Right hindlimb (tissue), 1 donor: ENCODE measurements around the gene BTBD9.
"Not testable (repeated sequence)": the region's sequence is repeated elsewhere in the genome, so short reads cannot be mapped to it uniquely, and the experiment has no call there.

ENCODE experiments used
- DNase-seq: peaks from one replicate; pipeline ENCODE4 v3.0.0-alpha.2; 2018

The BTBD9 gene

GRCh38 chr6:38648629-38649028, 8.9 kb upstream of the BTBD9 start:
- no peak for DNase-seq

- no peak for DNase-seq
Observed at GRCh38 chr6:38646166-38646878, 6.6 kb upstream of the BTBD9 start.

- DNase-seq, result no peak
Observed at GRCh38 chr6:38644951-38645350, 5.2 kb upstream of the BTBD9 start.

GRCh38 chr6:38640216-38640909, 634 bp upstream of the BTBD9 start:
- no peak for DNase-seq

GRCh38 chr6:38638941-38639497, 710 bp downstream of the BTBD9 start:
- DNase-seq, result no peak

- no peak for DNase-seq
Observed at GRCh38 chr6:38637756-38638155, 2.0 kb downstream of the BTBD9 start.

GRCh38 chr6:38636027-38636426, 3.7 kb downstream of the BTBD9 start:
- no peak for DNase-seq

- DNase-seq, result no peak
Observed at GRCh38 chr6:38634518-38634917, 5.2 kb downstream of the BTBD9 start.

- DNase-seq, result no peak
Observed at GRCh38 chr6:38632490-38632889, 7.2 kb downstream of the BTBD9 start.

GRCh38 chr6:38631186-38631783, 8.4 kb downstream of the BTBD9 start:
- no peak for DNase-seq

GRCh38 chr6:38625217-38625616, 14.5 kb downstream of the BTBD9 start:
- DNase-seq, result no peak

- DNase-seq, result not testable (repeated sequence)
Observed at GRCh38 chr6:38619342-38619741, 20.4 kb downstream of the BTBD9 start.

- not testable (repeated sequence) for DNase-seq
Observed at GRCh38 chr6:38618301-38618700, 21.4 kb downstream of the BTBD9 start.

GRCh38 chr6:38617856-38618255, 21.9 kb downstream of the BTBD9 start:
- no peak for DNase-seq

GRCh38 chr6:38612143-38612965, 27.4 kb downstream of the BTBD9 start:
- no peak for DNase-seq

GRCh38 chr6:38610050-38610625, 29.6 kb downstream of the BTBD9 start:
- DNase-seq, result no peak

- DNase-seq, result no peak
Observed at GRCh38 chr6:38604700-38605099, 35.0 kb downstream of the BTBD9 start.

- DNase-seq, result no peak
Observed at GRCh38 chr6:38603966-38604365, 35.8 kb downstream of the BTBD9 start.

GRCh38 chr6:38603496-38603895, 36.2 kb downstream of the BTBD9 start:
- DNase-seq, result no peak

GRCh38 chr6:38599966-38600550, 39.7 kb downstream of the BTBD9 start:
- DNase-seq, result no peak

GRCh38 chr6:38599261-38599660, 40.5 kb downstream of the BTBD9 start:
- DNase-seq, result no peak

- DNase-seq, result no peak
Observed at GRCh38 chr6:38593998-38594665, 45.6 kb downstream of the BTBD9 start.
